HepG2 (cell line): ENCODE data around the gene MAP3K3. TPM values are rescaled to one million over a fixed set of nuclear protein-coding genes. Genes with fewer than 3 reads are reported as not detected.

Experiments used
- ETV6 ChIP-seq: sonication (generic); formaldehyde crosslinking; conservative IDR thresholded peaks from 2 replicates; pipeline ENCODE4 v1.4.0; 2020; ENCODE audit warnings: missing genetic modification reagents
- HDAC1 ChIP-seq: sonication (generic); formaldehyde crosslinking; IDR thresholded peaks from 2 replicates; pipeline ENCODE4 v1.5.1; 2020; ENCODE audit warnings: mild to moderate bottlenecking, missing genetic modification reagents
- HNF1A ChIP-seq, 2 experiments: sonication (generic) in 1 of 2; formaldehyde crosslinking in 1 of 2; IDR thresholded peaks; 2 replicates each; pipeline versions ENCODE4 v1.4.0 to v1.6.1; 2016 to 2020; ENCODE audit warnings: borderline replicate concordance in 1 of 2, low read depth in 1 of 2, mild to moderate bottlenecking in 1 of 2, missing genetic modification reagents in 1 of 2
- HNF1B ChIP-seq: sonication (generic); formaldehyde crosslinking; IDR thresholded peaks from 2 replicates; pipeline ENCODE4 v1.5.1; 2020; ENCODE audit warnings: mild to moderate bottlenecking, moderate library complexity, missing genetic modification reagents
- HNRNPK ChIP-seq: fragments of 200-400 bp; formaldehyde crosslinking; IDR thresholded peaks from 2 replicates; pipeline ENCODE4 v1.6.1; 2018; ENCODE audit warnings: low read length, low read depth, moderate library complexity, mild to moderate bottlenecking; ENCODE audit not compliant: poor library complexity, severe bottlenecking
- MED1 ChIP-seq: sonication (generic); formaldehyde crosslinking; IDR thresholded peaks from 2 replicates; pipeline ENCODE4 v1.4.0; 2020; ENCODE audit warnings: missing genetic modification reagents
- MTA1 ChIP-seq: sonication (generic); formaldehyde crosslinking; IDR thresholded peaks from 2 replicates; pipeline ENCODE4 v1.4.0; 2020; ENCODE audit warnings: missing genetic modification reagents, mild to moderate bottlenecking, borderline replicate concordance
- USF2 ChIP-seq, 2 experiments: sonication (generic) in 1 of 2; formaldehyde crosslinking in 1 of 2; IDR thresholded peaks; 2 replicates each; pipeline versions ENCODE4 v1.5.1 to v1.6.1; 2011 to 2020; ENCODE audit warnings: borderline replicate concordance in 1 of 2, low read depth in 1 of 2, low read length in 1 of 2, mild to moderate bottlenecking in 1 of 2, missing genetic modification reagents in 1 of 2, moderate library complexity in 1 of 2
- ZNF563 ChIP-seq: sonication (generic); formaldehyde crosslinking; IDR thresholded peaks from 2 replicates; pipeline ENCODE4 v1.8.0; 2022; ENCODE audit warnings: mild to moderate bottlenecking, moderate library complexity, missing genetic modification reagents
- ZSCAN21 ChIP-seq: sonication (generic); formaldehyde crosslinking; IDR thresholded peaks from 2 replicates; pipeline ENCODE4 v1.8.0; 2022; ENCODE audit warnings: mild to moderate bottlenecking, missing genetic modification reagents, moderate library complexity, borderline replicate concordance
- ZSCAN9 ChIP-seq: IDR thresholded peaks from 2 replicates; pipeline ENCODE4 v1.6.1; 2016; ENCODE audit warnings: borderline replicate concordance
- polyA plus RNA-seq, 8 experiments: library from polyadenylated mRNA; depleted of rRNA in 3 of 8; stranded (reverse) in 7 of 8; unstranded in 1 of 8; fragments of >200 nt; fragmentation: Illumina TruSeq in 4 of 8; extraction: Trizol in 4 of 8; gene quantifications; 2 replicates each; pipeline versions ENCODE4 v1.2.1 to v1.2.3, GENCODE V29; 2011 to 2016; ENCODE audit warnings: low read depth in 4 of 8, missing spikeins in 1 of 8, mixed read lengths in 1 of 8; ENCODE audit not compliant: insufficient read depth in 1 of 8
- total RNA-seq, 5 experiments: library from RNA; depleted of rRNA; stranded (reverse); fragments of >200 nt; fragmentation: Illumina TruSeq; extraction: Trizol; gene quantifications; 2 replicates each; pipeline ENCODE4 v1.2.3, GENCODE V29; 2016; ENCODE audit warnings: low read depth in 1 of 5
- TF ChIP-seq, protein P1 (sequence below): sonication (generic); formaldehyde crosslinking; IDR thresholded peaks from 2 replicates; pipeline ENCODE4 v1.4.0; 2020; ENCODE audit warnings: missing genetic modification reagents, mild to moderate bottlenecking, borderline replicate concordance
- TF ChIP-seq, protein P2 (sequence below): sonication (generic); formaldehyde crosslinking; IDR thresholded peaks from 2 replicates; pipeline ENCODE4 v1.8.0; 2022; ENCODE audit warnings: missing genetic modification reagents, mild to moderate bottlenecking, moderate library complexity, borderline replicate concordance

The MAP3K3 gene
- total and polyA plus RNA-seq, 2 of the 13 experiments (the other 11 are each of a cell fraction or from before 2014, with no cell fraction given): 17.7 to 21.8 TPM

DNA sequence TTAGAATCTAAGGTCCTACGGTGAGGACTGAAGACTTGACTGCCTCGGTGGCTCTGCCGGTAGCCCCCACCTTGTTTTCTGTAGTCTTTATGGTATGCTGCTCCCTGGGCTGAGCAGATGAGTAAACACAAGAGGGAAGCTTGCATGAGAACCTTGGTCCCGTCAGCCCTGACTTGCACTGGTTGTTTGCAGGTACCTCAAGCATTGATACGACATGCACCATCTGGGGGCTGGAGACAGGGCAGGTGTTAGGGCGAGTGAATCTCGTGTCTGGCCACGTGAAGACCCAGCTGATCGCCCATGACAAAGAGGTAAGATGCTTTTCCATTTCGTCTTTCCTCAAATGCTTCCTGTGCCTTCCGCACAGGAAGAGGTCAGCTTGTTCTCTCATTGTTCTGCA, 42.6 kb upstream of the MAP3K3 start (continued):
- TF ChIP-seq, protein P1, sequence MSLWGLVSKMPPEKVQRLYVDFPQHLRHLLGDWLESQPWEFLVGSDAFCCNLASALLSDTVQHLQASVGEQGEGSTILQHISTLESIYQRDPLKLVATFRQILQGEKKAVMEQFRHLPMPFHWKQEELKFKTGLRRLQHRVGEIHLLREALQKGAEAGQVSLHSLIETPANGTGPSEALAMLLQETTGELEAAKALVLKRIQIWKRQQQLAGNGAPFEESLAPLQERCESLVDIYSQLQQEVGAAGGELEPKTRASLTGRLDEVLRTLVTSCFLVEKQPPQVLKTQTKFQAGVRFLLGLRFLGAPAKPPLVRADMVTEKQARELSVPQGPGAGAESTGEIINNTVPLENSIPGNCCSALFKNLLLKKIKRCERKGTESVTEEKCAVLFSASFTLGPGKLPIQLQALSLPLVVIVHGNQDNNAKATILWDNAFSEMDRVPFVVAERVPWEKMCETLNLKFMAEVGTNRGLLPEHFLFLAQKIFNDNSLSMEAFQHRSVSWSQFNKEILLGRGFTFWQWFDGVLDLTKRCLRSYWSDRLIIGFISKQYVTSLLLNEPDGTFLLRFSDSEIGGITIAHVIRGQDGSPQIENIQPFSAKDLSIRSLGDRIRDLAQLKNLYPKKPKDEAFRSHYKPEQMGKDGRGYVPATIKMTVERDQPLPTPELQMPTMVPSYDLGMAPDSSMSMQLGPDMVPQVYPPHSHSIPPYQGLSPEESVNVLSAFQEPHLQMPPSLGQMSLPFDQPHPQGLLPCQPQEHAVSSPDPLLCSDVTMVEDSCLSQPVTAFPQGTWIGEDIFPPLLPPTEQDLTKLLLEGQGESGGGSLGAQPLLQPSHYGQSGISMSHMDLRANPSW (CRISPR knock-in tag): 0 out of 2 replicates have a peak, but pooled peaks have one; percentile 49
- no peak for TF ChIP-seq USF2 (IDR thresholded peaks at IDR 0.05; ENCODE audit: low read depth, low read length)
- TF ChIP-seq USF2 (CRISPR knock-in tag; IDR thresholded peaks at IDR 0.05; ENCODE audit: borderline replicate concordance): peak; percentile 33; the same call in 1 of the 2 replicates
- TF ChIP-seq HDAC1 (CRISPR knock-in tag): peak; percentile 84
- no peak for TF ChIP-seq MED1 (CRISPR knock-in tag)
- TF ChIP-seq ZNF563 (CRISPR knock-in tag): peak; percentile 29; the same call in 1 of the 2 replicates
- no peak for TF ChIP-seq ZSCAN9 (CRISPR knock-in tag)
- TF ChIP-seq HNF1B: peak; percentile 69; the same call in 1 of the 2 replicates
- 0 out of 2 replicates have a peak, but pooled peaks have one; percentile 28 for TF ChIP-seq HNF1A (IDR thresholded peaks at IDR 0.05; ENCODE audit: low read depth)
- no peak; the same call in 1 of the 2 replicates for TF ChIP-seq HNF1A (CRISPR knock-in tag; IDR thresholded peaks at IDR 0.05; ENCODE audit: borderline replicate concordance)
- no peak for TF ChIP-seq ETV6 (CRISPR knock-in tag)
- no peak for TF ChIP-seq HNRNPK
- TF ChIP-seq, protein P2, sequence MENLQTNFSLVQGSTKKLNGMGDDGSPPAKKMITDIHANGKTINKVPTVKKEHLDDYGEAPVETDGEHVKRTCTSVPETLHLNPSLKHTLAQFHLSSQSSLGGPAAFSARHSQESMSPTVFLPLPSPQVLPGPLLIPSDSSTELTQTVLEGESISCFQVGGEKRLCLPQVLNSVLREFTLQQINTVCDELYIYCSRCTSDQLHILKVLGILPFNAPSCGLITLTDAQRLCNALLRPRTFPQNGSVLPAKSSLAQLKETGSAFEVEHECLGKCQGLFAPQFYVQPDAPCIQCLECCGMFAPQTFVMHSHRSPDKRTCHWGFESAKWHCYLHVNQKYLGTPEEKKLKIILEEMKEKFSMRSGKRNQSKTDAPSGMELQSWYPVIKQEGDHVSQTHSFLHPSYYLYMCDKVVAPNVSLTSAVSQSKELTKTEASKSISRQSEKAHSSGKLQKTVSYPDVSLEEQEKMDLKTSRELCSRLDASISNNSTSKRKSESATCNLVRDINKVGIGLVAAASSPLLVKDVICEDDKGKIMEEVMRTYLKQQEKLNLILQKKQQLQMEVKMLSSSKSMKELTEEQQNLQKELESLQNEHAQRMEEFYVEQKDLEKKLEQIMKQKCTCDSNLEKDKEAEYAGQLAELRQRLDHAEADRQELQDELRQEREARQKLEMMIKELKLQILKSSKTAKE (CRISPR knock-in tag): no peak
- peak; percentile 50; the same call in 1 of the 2 replicates for TF ChIP-seq ZSCAN21 (CRISPR knock-in tag)
- peak; percentile 45; the same call in 1 of the 2 replicates for TF ChIP-seq MTA1
